Posterior vena cava (tissue), 2 donors: ENCODE results near the gene CEP112. TPM values are rescaled to one million over a fixed set of nuclear protein-coding genes. Genes with fewer than 3 reads are reported as not detected.

Experiments used
- DNase-seq: peaks from one replicate; pipeline ENCODE4 v3.0.0-alpha.2; 2020; ENCODE audit warnings: low spot score
- intact Hi-C, 2 donors: fragments of 100-400 bp; cut with DNase I; formaldehyde crosslinking; loops; one replicate each; pipeline versions ENCODE4 v1.14.1 to v1.14.2; 2022 to 2023
- total RNA-seq, 2 donors: library from RNA; stranded (reverse); fragmentation: NEBNext Ultra II Directional; extraction: Animal tissue kit (Norgen Biotek cat#: 25700); gene quantifications; one replicate each; pipeline ENCODE4 v1.2.1, GENCODE V29; 2021
- donor health status: DM: yes; HTN: yes; CAD: no.
- donor health status: DM: yes; HTN: yes; CAD: no.

Gene CEP112
- total RNA-seq, 2 donors from 2014 or later, result 27.5 to 33.4 TPM

- DNase-seq, result no peak
Measured at GRCh38 chr17:66214884-66215528, 23.1 kb upstream of the CEP112 start.

GRCh38 chr17:66211047-66211810, 19.3 kb upstream of the CEP112 start:
- DNase-seq, result no peak
- intact Hi-C loops, result no loop called here

More at GRCh38 chr17:66214884-66215528, 23.1 kb upstream of the CEP112 start:
- intact Hi-C loops, result no loop called here

- intact Hi-C loops, result no loop called here
- no peak for DNase-seq
Measured at GRCh38 chr17:66210208-66210574, 18.3 kb upstream of the CEP112 start.

GRCh38 chr17:66207936-66208335, 16.0 kb upstream of the CEP112 start:
- no peak for DNase-seq
- intact Hi-C loops, result no loop called here

GRCh38 chr17:66203274-66204015, 11.5 kb upstream of the CEP112 start:
- DNase-seq, result no peak
- intact Hi-C loops, result no loop called here

GRCh38 chr17:66200685-66201092, 8.8 kb upstream of the CEP112 start:
- intact Hi-C loops, result no loop called here

GRCh38 chr17:66198242-66198641, 6.3 kb upstream of the CEP112 start:
- DNase-seq, result no peak
- intact Hi-C loops, result no loop called here

More at GRCh38 chr17:66200685-66201092, 8.8 kb upstream of the CEP112 start:
- no peak for DNase-seq

- intact Hi-C loops, result no loop called here
- DNase-seq, result no peak
Measured at GRCh38 chr17:66192378-66192687, 400 bp upstream of the CEP112 start.

GRCh38 chr17:66190738-66191592, 968 bp downstream of the CEP112 start:
- intact Hi-C loops, result no loop called here
- no peak for DNase-seq

- intact Hi-C loops, result no loop called here
- DNase-seq, result no peak
Measured at GRCh38 chr17:66187718-66188117, 4.2 kb downstream of the CEP112 start.

- DNase-seq, result no peak
- intact Hi-C loops, result no loop called here
Measured at GRCh38 chr17:66185862-66186261, 6.1 kb downstream of the CEP112 start.

- DNase-seq, result no peak
- intact Hi-C loops, result no loop called here
Measured at GRCh38 chr17:66184392-66184791, 7.5 kb downstream of the CEP112 start.

GRCh38 chr17:66183529-66183928, 8.4 kb downstream of the CEP112 start:
- intact Hi-C loops, result no loop called here
- DNase-seq, result no peak

- DNase-seq, result no peak
- intact Hi-C loops, result loop anchor here in 1 of 2 donors (10.0 kb wide), 1 partner anchor 884 kb away; no protein-coding TSS in a partner anchor
Measured at GRCh38 chr17:66178642-66179041, 13.3 kb downstream of the CEP112 start.

- no peak for DNase-seq
- intact Hi-C loops, result loop anchor here in 1 of 2 donors (10.0 kb wide), 1 partner anchor 882 kb away; no protein-coding TSS in a partner anchor
Measured at GRCh38 chr17:66177048-66177447, 14.9 kb downstream of the CEP112 start.

- DNase-seq, result no peak
- intact Hi-C loops, result loop anchor here in 1 of 2 donors (10.0 kb wide), 1 partner anchor 881 kb away; no protein-coding TSS in a partner anchor
Measured at GRCh38 chr17:66175892-66176291, 16.0 kb downstream of the CEP112 start.

- DNase-seq, result no peak
- intact Hi-C loops, result loop anchor here in 1 of 2 donors (10.0 kb wide), 1 partner anchor 878 kb away; no protein-coding TSS in a partner anchor
Measured at GRCh38 chr17:66172691-66173223, 19.2 kb downstream of the CEP112 start.

GRCh38 chr17:66172144-66172543, 19.8 kb downstream of the CEP112 start:
- DNase-seq, result no peak
- intact Hi-C loops, result loop anchor here in 1 of 2 donors (10.0 kb wide), 1 partner anchor 877 kb away; no protein-coding TSS in a partner anchor

- DNase-seq, result no peak
- intact Hi-C loops, result loop anchor here in 1 of 2 donors (10.0 kb wide), 1 partner anchor 877 kb away; no protein-coding TSS in a partner anchor
Measured at GRCh38 chr17:66171692-66172091, 20.2 kb downstream of the CEP112 start.
